Renal cortical epithelial cell (primary cell): ENCODE data around the gene MAP3K8. TPM values are rescaled to one million over a fixed set of nuclear protein-coding genes. Genes with fewer than 3 reads are reported as not detected.

Experiments used
- DNase-seq: peaks from one replicate; pipeline ENCODE4 v3.0.0-alpha.2; 2011; ENCODE audit warnings: low read depth
- total RNA-seq: library from RNA; depleted of rRNA; stranded (reverse); fragments of >200 nt; gene quantifications from 2 replicates; pipeline ENCODE4 v1.2.3, GENCODE V29; 2014

Gene MAP3K8
- total RNA-seq, 1 donor from 2014 or later, result 2.1 TPM

DNA sequence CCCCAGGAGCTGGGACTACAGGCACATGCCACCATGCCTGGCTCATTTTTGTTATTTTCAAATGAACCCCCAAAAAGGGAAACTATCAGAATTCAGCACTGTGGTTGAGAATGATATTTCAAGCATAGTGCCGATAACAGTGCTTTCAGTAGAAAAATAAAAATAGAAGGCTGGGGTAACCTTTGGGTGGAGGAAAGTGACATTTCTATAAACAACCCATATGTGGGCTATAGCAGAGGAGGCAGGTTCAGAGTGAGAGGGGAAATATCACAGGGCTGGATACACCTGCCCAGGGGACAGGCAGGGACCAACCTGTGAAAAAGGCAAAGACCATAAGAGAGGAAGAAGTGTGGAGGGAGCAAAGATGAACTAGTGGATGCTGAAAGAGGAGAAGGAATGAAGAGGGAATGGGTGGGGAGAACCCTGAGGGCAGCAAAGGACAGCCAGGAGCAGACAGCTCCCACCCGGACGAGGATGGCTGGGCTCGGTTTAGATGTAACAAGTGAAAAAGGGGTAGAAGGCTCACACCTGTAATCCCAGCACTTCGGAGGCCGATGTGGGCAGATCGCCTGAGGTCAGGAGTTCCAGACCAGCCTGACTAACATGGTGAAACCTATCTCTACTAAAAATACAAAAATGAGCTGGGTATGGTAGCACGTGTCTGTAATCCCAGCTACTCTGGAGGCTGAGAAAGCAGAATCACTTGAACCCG, 56.5 kb downstream of the MAP3K8 start:
- no peak for DNase-seq

GRCh38 chr10:30491204-30491915, 57.4 kb downstream of the MAP3K8 start:
- DNase-seq, result peak; percentile 21

GRCh38 chr10:30491916-30492515, 58.0 kb downstream of the MAP3K8 start:
- no peak for DNase-seq

- DNase-seq, result no peak
These were observed 59.9 kb downstream of the MAP3K8 start for GRCh38 chr10:30493609-30494530.

GRCh38 chr10:30494558-30494957, 60.6 kb downstream of the MAP3K8 start:
- DNase-seq, result no peak

DNA sequence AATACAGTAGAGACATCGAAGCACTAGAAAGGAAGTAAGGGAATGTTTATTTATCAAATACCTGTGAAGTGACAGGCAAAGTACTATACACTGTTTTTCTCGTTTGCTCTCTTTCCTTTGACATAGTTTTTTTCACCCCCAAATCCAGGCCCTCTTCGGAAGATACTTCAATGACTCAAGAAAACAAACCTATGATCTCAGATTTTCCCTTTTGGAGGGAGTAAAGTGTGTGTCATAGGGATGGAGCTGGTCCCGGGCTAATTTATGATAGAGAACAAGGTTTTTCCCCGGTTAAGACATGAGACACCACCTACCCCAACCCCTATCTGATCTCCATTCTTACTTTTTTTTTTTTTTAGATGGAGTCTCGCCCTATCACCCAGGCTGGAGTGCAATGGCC, 61.7 kb downstream of the MAP3K8 start:
- no peak for DNase-seq

DNA sequence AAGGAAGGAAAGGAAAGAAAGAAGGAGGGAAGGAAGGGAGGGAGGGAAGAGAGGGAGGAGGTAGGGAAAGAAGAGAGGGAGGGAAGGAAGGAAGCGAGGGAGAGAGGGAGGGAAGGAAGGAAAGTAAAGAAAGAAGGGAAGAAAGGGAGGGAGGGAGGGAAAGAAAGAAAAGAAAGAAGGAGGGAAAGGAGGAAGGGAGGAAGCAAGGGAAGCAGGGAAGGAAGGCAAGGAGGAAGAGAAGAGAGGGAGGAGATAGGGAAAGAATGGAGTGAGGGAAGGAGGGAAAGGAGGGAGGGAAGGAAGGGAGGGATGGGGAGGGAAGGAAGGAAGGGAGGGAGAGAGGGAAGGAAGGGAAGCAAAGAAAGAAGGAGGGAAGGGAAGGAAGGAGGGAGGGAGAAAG, 65.8 kb downstream of the MAP3K8 start:
- no peak for DNase-seq

- no peak for DNase-seq
These were observed 66.5 kb downstream of the MAP3K8 start for GRCh38 chr10:30500534-30500933.

DNA sequence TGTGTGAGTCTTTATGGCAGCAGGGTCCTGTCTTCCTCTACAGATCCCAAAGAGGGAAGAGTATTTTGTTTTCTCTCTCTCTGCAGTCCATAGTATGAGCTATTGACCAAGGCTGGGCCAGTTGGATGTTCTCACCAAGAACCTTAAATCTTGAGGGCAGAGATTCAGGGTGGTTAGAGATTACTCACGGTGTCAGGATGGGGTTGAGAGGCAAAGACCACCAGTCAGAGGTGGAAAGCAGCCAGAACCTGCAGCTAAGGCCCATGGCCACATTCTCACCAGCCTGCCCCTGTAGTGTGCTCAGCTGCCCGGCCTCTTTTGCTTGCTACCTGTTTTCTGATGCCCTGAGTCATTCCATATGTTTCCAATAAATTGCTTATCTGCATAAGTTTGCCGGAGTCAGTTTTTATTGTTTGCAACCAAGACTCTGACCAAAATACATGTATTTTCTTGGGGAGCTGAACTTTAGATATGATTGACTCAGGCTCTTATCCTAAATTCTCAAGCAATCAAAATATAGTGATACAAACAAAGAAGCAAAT, 67.0 kb downstream of the MAP3K8 start:
- DNase-seq, result no peak

- DNase-seq, result peak; percentile 11
These were observed 68.5 kb downstream of the MAP3K8 start for GRCh38 chr10:30502266-30503060.

- DNase-seq, result no peak
These were observed 69.8 kb downstream of the MAP3K8 start for GRCh38 chr10:30503700-30504266.

DNA sequence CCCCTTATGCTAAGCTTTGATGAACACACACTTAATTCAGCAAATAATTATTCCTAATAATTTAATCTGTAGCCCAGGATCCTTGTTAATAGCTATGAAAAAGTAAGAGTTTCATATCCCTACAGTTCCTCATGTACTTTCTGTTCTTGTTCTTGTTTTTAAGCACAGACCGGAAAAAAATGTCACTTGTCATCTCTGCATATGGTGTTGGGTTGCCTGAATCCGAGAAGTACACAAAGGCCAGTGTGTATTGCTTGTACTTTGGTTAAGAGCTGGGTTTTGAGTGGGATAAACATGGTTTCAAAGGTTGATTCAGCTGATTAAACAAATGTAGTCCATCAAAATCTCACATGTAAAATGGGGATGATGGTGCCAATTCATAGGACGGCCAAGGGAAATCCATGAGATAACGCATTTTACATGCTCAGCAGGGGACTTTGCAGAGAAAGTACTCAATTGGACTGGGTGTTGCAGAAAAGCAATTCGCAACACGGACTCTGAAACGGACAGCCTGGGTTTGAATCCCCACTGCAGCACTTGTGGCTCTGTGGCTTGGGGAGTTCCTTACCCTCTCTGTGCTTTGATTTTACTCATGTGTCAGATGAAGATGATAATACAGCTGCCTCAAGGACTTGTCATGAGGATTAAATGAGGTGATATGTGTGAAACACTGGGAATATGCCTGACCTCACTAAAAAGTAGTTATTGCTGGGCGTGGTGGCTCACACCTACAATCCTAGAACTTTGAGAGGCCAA, 71.7 kb downstream of the MAP3K8 start:
- DNase-seq, result no peak

GRCh38 chr10:30509508-30509907, 75.5 kb downstream of the MAP3K8 start:
- no peak for DNase-seq

DNA sequence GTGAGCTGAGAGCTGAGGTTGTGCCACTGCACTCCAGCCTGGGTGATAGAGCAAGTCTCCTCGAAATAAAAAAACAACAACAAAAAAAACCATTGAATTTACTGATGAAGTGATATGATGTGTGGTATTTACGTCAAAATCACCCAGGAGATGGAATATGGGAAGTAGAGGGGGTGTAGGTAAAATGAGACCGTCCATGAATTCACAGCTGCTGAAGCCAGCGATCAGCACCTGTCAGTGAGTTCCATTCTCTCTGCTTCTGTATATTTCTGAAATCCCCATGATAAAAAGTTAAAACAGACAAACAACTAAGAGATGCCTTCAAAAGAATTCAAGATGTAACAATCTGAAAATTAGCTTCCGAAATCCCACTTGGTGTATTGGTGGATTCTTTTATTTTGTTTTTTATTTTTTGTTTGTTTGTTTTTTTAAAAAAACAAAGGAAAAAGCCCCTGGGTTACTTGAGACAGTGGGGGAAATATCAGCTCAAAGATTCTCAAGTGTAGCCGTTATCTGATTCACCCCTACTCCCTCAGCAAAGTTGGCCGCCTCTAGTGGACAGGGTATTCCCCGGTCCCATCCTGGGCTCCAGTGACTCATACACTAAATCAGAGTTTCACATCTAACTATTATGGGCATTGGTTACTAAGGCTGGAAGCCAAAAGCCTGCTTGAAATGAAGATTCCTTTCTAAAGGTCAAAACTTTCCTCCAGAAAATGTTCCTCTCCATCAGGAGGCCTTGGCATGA, 76.4 kb downstream of the MAP3K8 start:
- DNase-seq, result peak; percentile 54

GRCh38 chr10:30510932-30511700, 77.1 kb downstream of the MAP3K8 start:
- no peak for DNase-seq
